HAP-1 (cell line): ENCODE measurements around the gene MAP3K4.

Experiments
- DNase-seq, 2 experiments: peaks; one replicate each; pipeline ENCODE4 v3.0.0-alpha.2; 2016 to 2020; ENCODE audit warnings: low spot score in 2 of 2
- H3K27me3 ChIP-seq: fragments of 250-450 bp; sonication (Bioruptor Pico); 2 replicates; pipeline ENCODE4 v1.5.1; 2020; ENCODE audit warnings: low read depth, mild to moderate bottlenecking, moderate library complexity
- H3K36me3 ChIP-seq: fragments of 250-450 bp; sonication (Bioruptor Pico); replicated peaks from 2 replicates; pipeline ENCODE4 v1.5.1; 2020; ENCODE audit warnings: mild to moderate bottlenecking
- H3K4me1 ChIP-seq: fragments of 250-450 bp; sonication (Bioruptor Pico); 2 replicates; pipeline ENCODE4 v1.5.1; 2020; ENCODE audit warnings: mild to moderate bottlenecking
- H3K4me3 ChIP-seq: fragments of 250-450 bp; sonication (Bioruptor Pico); 2 replicates; pipeline ENCODE4 v1.5.1; 2020; ENCODE audit warnings: mild to moderate bottlenecking, moderate library complexity
- H3K9me3 ChIP-seq: fragments of 250-450 bp; sonication (Bioruptor Pico); 2 replicates; pipeline ENCODE4 v1.5.1; 2020; ENCODE audit warnings: mild to moderate bottlenecking, moderate library complexity
- in situ Hi-C: fragments of 300-500 bp; cut with MboI; formaldehyde crosslinking; loops from 3 replicates; pipeline ENCODE4 v1.14.3; 2020; ENCODE audit warnings: low sequenced_read_pairs, inconsistent platforms, mixed read lengths

The MAP3K4 gene

GRCh38 chr6:161053103-161053502 lies 61.5 kb downstream of the MAP3K4 start:
- Histone ChIP-seq H3K4me3 (no peak overlapping the region), H3K9me3 (no peaks in the 10 kb centered on the region), H3K36me3 (no peaks in the 10 kb centered on the region; the same call in 1 of the 2 replicates), H3K27me3 (no peaks in the 10 kb centered on the region), H3K4me1 (no peaks in the 10 kb centered on the region; the same call in 1 of the 2 replicates)
- in situ Hi-C loops = no loop called here
- no peak for DNase-seq

DNA sequence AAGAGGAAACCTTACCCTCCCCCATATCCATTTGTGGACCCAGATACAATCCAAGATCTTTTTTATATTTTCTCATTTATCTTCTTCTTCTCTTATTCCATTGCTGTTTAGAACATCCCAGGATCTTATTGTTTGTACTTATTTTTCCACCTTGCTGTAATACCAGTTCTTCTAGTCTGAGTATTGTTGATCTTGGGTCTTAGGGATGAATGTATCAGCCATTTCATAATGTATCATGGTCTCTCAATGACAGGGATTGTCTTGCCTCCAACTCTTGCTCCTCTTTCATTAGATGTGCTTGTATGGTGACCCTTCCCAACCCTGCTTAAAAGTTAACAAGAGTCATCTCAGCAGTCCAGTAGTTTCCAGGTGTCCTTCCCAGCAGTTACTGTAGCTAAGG lies 63.3 kb downstream of the MAP3K4 start:
- H3K36me3 ChIP-seq = no peaks in the 10 kb centered on the region
- in situ Hi-C loops = no loop called here
- H3K9me3 ChIP-seq = no peaks in the 10 kb centered on the region
- no peaks in the 10 kb centered on the region for H3K27me3 ChIP-seq
- H3K4me1 ChIP-seq = no peaks in the 10 kb centered on the region; the same call in 1 of the 2 replicates
- no peak for DNase-seq
- no peak overlapping the region for H3K4me3 ChIP-seq

- no peak for DNase-seq
- Histone ChIP-seq H3K36me3 (no peaks in the 10 kb centered on the region), H3K9me3 (no peaks in the 10 kb centered on the region), H3K4me1 (no peaks in the 10 kb centered on the region; the same call in 1 of the 2 replicates), H3K27me3 (no peaks in the 10 kb centered on the region), H3K4me3 (no peak overlapping the region)
- in situ Hi-C loops = no loop called here
Observed at GRCh38 chr6:161056451-161056850, 64.9 kb downstream of the MAP3K4 start.

DNA sequence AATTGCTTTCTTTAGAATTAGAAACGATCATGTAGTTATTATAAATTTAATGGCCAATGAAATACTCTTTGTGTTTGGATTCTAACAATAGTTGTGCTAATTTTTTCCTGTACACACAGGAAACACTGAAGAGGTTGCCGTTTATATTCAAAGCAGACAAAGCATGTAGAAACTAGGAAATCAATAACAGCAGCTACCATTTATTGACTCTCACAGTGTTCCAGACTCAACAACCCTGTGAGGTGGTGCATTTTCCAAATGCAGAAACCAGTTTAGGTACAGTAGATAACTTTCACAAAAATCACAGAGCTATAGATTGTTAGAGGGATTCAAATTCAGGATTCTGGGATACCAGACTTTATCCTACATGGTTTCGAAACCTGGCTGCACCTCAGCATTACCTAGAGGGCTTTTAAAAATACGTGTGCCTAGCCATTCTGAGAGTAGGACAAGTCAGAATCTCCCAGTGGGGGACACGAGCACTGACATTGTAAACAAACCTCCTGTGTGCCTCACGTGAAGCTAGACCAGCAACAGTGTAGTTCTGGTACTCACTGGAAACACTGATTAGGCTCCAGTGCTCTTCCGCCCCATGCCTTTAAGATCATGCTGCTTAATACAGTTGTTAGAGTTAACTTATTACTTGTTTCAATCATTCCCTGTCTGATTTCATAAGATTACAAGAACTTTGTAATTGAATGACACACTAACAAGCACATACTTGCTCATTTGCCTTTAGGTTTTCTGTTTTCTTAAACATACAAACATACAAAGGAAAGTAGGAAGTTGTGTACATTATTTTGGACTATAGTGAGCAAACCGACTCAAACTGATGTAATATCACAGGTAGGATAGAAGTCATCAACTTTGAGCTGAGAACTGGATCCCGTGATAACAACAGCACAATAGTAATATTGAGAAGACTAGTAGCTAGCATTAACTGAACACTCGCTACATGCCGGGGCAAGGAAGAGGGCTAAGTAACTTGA lies 65.8 kb downstream of the MAP3K4 start:
- no peaks in the 10 kb centered on the region; the same call in 1 of the 2 replicates for H3K4me1 ChIP-seq
- DNase-seq = no peak
- no peaks in the 10 kb centered on the region for H3K36me3 ChIP-seq
- in situ Hi-C loops = no loop called here
- H3K4me3 ChIP-seq = no peak overlapping the region
- no peaks in the 10 kb centered on the region for H3K9me3 ChIP-seq
- H3K27me3 ChIP-seq = no peaks in the 10 kb centered on the region

- in situ Hi-C loops = no loop called here
- no peaks in the 10 kb centered on the region for H3K36me3 ChIP-seq
- H3K4me3 ChIP-seq = no peak overlapping the region
- no peaks in the 10 kb centered on the region for H3K27me3 ChIP-seq
- H3K4me1 ChIP-seq = no peaks in the 10 kb centered on the region; the same call in 1 of the 2 replicates
- H3K9me3 ChIP-seq = no peaks in the 10 kb centered on the region
- no peak for DNase-seq
Observed at GRCh38 chr6:161058741-161059140, 67.2 kb downstream of the MAP3K4 start.

- Histone ChIP-seq H3K27me3 (no peaks in the 10 kb centered on the region), H3K36me3 (no peaks in the 10 kb centered on the region), H3K4me3 (no peak overlapping the region), H3K4me1 (no peaks in the 10 kb centered on the region; the same call in 1 of the 2 replicates), H3K9me3 (no peaks in the 10 kb centered on the region)
- no peak for DNase-seq
- in situ Hi-C loops = no loop called here
Observed at GRCh38 chr6:161061576-161061975, 70.0 kb downstream of the MAP3K4 start.

DNA sequence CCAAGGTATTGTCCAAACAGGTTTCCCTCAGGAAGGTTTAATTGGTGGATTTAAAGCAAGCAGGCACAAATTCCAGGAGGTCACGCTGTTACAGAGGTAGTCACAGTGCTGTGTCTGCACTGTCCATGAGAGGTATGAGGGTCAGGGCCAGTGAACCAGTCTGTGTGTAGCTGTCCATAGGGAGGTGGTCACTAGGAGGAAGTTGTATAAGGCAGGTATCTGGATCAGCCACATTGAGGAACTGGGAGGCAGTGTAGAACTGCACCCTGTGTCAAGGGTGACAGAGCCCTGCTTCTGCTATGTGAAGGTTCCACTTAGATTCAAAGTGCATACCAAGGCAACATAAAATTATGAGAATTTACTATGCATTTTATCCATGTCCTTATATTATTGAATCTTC lies 73.3 kb downstream of the MAP3K4 start:
- no peak overlapping the region for H3K4me3 ChIP-seq
- no peak for DNase-seq
- H3K27me3 ChIP-seq = no peaks in the 10 kb centered on the region
- H3K4me1 ChIP-seq = peaks cover 14% of the 10 kb centered on the region
- no peaks in the 10 kb centered on the region for H3K9me3 ChIP-seq
- in situ Hi-C loops = no loop called here
- no peaks in the 10 kb centered on the region for H3K36me3 ChIP-seq

DNA sequence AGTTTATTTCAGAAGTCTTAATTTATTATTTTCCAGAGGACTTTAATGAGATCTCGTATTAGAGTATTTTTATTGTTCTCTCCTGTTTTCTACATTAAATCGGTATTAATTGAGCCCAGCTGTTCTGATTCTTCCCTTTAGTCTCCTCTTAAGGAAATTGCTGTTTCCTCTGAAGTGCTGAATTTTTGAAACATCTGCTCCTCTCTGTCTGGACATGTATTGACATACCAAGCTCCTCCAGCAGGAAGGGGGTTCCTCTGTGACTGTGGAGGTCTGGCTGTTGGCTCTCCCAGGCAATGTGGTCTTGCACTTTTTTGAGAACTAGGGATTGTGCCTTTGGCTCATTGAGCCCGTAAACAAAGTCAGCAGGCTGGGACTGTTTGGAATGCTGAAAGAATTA lies 74.9 kb downstream of the MAP3K4 start:
- H3K36me3 ChIP-seq = no peaks in the 10 kb centered on the region
- in situ Hi-C loops = no loop called here
- peaks cover 14% of the 10 kb centered on the region for H3K4me1 ChIP-seq
- no peak for DNase-seq
- H3K4me3 ChIP-seq = no peak overlapping the region
- H3K27me3 ChIP-seq = no peaks in the 10 kb centered on the region
- H3K9me3 ChIP-seq = no peaks in the 10 kb centered on the region

DNA sequence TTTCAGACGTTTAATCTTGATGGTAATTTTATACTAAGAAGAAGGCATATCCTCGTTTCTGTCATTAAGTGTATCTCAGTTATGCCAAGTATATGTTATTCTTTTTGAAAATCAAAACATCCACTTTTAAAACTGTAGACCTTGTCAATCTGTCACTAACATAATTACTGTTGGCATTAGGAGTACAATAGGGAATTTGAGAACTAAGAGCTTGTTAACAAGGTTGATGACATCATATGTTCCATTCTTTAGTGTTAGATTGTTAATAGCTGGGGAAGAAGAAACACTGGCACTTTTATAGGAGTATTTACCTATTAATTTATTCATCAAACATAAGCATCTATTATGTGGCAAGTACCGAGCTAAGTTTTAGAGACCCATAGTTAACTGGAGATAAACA lies 76.2 kb downstream of the MAP3K4 start:
- Histone ChIP-seq H3K36me3 (no peaks in the 10 kb centered on the region), H3K4me3 (no peak overlapping the region), H3K27me3 (no peaks in the 10 kb centered on the region), H3K4me1 (peaks cover 14% of the 10 kb centered on the region), H3K9me3 (no peaks in the 10 kb centered on the region)
- peak in 1 of 2 experiments; percentile 73 for DNase-seq
- in situ Hi-C loops = no loop called here

DNA sequence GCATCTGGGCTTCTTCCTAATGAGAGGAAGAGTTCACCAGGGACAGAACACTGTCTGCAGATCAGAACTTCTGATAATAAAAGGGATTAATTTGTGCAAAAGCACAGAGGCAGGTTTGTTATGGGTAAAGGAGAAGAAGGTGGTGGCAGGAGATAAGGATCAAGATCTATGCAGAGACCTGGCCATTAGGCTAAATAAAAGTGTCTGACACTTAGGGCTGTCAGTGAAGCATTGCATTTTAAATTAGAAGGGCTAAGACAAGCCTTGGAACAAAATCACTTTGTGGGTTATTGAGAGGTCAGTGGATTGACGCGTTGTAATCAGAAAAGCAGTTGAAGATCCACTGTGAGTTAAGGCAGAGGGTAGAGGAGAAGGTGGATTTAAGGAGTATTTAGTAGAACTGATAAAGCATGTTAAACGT lies 76.8 kb downstream of the MAP3K4 start:
- in situ Hi-C loops = no loop called here
- Histone ChIP-seq H3K4me1 (peaks cover 14% of the 10 kb centered on the region), H3K36me3 (no peaks in the 10 kb centered on the region), H3K9me3 (no peaks in the 10 kb centered on the region), H3K27me3 (no peaks in the 10 kb centered on the region), H3K4me3 (no peak overlapping the region)
- DNase-seq = peak in 1 of 2 experiments; percentile 55

GRCh38 chr6:161073930-161074329 lies 82.4 kb downstream of the MAP3K4 start:
- no peaks in the 10 kb centered on the region for H3K4me1 ChIP-seq
- no peak for DNase-seq
- H3K27me3 ChIP-seq = no peaks in the 10 kb centered on the region
- no peaks in the 10 kb centered on the region for H3K9me3 ChIP-seq
- no peak overlapping the region for H3K4me3 ChIP-seq
- in situ Hi-C loops = no loop called here
- no peaks in the 10 kb centered on the region for H3K36me3 ChIP-seq

GRCh38 chr6:161074496-161075121 lies 83.0 kb downstream of the MAP3K4 start:
- Histone ChIP-seq H3K36me3 (no peaks in the 10 kb centered on the region), H3K27me3 (no peaks in the 10 kb centered on the region), H3K4me1 (no peaks in the 10 kb centered on the region), H3K9me3 (no peaks in the 10 kb centered on the region), H3K4me3 (no peak overlapping the region)
- no peak for DNase-seq
- in situ Hi-C loops = no loop called here

- H3K9me3 ChIP-seq = no peaks in the 10 kb centered on the region
- peaks cover 2% of the 10 kb centered on the region; the same call in 1 of the 2 replicates for H3K36me3 ChIP-seq
- no peak overlapping the region for H3K4me3 ChIP-seq
- H3K4me1 ChIP-seq = no peaks in the 10 kb centered on the region
- no peak for DNase-seq
- in situ Hi-C loops = no loop called here
- no peaks in the 10 kb centered on the region for H3K27me3 ChIP-seq
Observed at GRCh38 chr6:161076181-161076677, 84.7 kb downstream of the MAP3K4 start.
